WTC11 (cell line): ENCODE results near the gene COX14.

ENCODE experiments used
- FOXK1 ChIP-seq: sonication (generic); formaldehyde crosslinking; IDR thresholded peaks from 2 replicates; pipeline ENCODE4 v1.8.0; 2022; ENCODE audit warnings: mild to moderate bottlenecking, moderate library complexity, missing genetic modification reagents
- PRRX2 ChIP-seq: fragments of 250-450 bp; sonication (Bioruptor Pico); IDR thresholded peaks from 2 replicates; pipeline ENCODE4 v1.8.0; 2021; ENCODE audit warnings: mild to moderate bottlenecking
- SP1 ChIP-seq: sonication (generic); formaldehyde crosslinking; conservative IDR thresholded peaks from 2 replicates; pipeline ENCODE4 v1.8.1; 2022; ENCODE audit warnings: missing genetic modification reagents
- TCF7 ChIP-seq: sonication (generic); formaldehyde crosslinking; IDR thresholded peaks from 2 replicates; pipeline ENCODE4 v1.8.0; 2022; ENCODE audit warnings: mild to moderate bottlenecking, low read depth, missing genetic modification reagents, moderate library complexity
- TEAD4 ChIP-seq: sonication (generic); formaldehyde crosslinking; IDR thresholded peaks from 2 replicates; pipeline ENCODE4 v1.8.0; 2022; ENCODE audit warnings: mild to moderate bottlenecking, missing genetic modification reagents
- ZNF121 ChIP-seq: sonication (generic); formaldehyde crosslinking; IDR thresholded peaks from 2 replicates; pipeline ENCODE4 v1.8.0; 2023; ENCODE audit warnings: missing genetic modification reagents
- TF ChIP-seq, protein P1 (sequence below): fragments of 200-600 bp; IDR thresholded peaks from 2 replicates; pipeline ENCODE4 v1.8.0; 2022; ENCODE audit warnings: antibody characterized with exemption
- TF ChIP-seq, protein P2 (sequence below): sonication (generic); formaldehyde crosslinking; IDR thresholded peaks from 2 replicates; pipeline ENCODE4 v1.8.1; 2023; ENCODE audit warnings: mild to moderate bottlenecking, missing genetic modification reagents
- TF ChIP-seq, protein P3 (sequence below): sonication (generic); formaldehyde crosslinking; IDR thresholded peaks from 2 replicates; pipeline ENCODE4 v1.8.0; 2022; ENCODE audit warnings: mild to moderate bottlenecking, missing genetic modification reagents
- TF ChIP-seq, protein P4 (sequence below): sonication (generic); formaldehyde crosslinking; IDR thresholded peaks from 2 replicates; pipeline ENCODE4 v1.8.0; 2022; ENCODE audit warnings: mild to moderate bottlenecking, missing genetic modification reagents

DNA sequence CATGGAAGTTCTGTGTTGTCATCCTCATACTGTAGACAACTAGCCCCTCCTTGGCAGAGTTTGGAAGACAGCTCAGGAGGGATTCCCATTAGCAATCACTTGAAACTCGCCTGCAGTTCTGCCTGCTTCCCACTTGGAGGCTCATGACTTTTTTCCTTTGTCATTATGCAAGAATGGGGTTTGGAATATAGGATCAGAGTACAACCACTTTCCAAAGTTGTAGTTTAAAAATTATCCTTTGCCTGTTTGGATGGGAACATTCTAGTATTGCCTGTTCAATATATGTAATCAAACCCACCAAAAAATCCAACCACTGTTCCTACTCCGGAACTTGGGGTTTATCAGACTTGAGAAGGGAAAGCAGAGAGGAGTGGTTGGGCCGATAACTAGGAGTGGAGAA, 10.4 kb upstream of the COX14 start:
- TF ChIP-seq, protein P1, sequence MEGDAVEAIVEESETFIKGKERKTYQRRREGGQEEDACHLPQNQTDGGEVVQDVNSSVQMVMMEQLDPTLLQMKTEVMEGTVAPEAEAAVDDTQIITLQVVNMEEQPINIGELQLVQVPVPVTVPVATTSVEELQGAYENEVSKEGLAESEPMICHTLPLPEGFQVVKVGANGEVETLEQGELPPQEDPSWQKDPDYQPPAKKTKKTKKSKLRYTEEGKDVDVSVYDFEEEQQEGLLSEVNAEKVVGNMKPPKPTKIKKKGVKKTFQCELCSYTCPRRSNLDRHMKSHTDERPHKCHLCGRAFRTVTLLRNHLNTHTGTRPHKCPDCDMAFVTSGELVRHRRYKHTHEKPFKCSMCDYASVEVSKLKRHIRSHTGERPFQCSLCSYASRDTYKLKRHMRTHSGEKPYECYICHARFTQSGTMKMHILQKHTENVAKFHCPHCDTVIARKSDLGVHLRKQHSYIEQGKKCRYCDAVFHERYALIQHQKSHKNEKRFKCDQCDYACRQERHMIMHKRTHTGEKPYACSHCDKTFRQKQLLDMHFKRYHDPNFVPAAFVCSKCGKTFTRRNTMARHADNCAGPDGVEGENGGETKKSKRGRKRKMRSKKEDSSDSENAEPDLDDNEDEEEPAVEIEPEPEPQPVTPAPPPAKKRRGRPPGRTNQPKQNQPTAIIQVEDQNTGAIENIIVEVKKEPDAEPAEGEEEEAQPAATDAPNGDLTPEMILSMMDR = peak; percentile 23; the same call in 1 of the 2 replicates
- no peak for TF ChIP-seq TEAD4
- no peak for TF ChIP-seq TCF7
- TF ChIP-seq SP1 (CRISPR knock-in tag) = no peak
- TF ChIP-seq, protein P2, sequence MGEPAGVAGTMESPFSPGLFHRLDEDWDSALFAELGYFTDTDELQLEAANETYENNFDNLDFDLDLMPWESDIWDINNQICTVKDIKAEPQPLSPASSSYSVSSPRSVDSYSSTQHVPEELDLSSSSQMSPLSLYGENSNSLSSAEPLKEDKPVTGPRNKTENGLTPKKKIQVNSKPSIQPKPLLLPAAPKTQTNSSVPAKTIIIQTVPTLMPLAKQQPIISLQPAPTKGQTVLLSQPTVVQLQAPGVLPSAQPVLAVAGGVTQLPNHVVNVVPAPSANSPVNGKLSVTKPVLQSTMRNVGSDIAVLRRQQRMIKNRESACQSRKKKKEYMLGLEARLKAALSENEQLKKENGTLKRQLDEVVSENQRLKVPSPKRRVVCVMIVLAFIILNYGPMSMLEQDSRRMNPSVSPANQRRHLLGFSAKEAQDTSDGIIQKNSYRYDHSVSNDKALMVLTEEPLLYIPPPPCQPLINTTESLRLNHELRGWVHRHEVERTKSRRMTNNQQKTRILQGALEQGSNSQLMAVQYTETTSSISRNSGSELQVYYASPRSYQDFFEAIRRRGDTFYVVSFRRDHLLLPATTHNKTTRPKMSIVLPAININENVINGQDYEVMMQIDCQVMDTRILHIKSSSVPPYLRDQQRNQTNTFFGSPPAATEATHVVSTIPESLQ (CRISPR knock-in tag) = no peak
- TF ChIP-seq FOXK1 (CRISPR knock-in tag) = no peak
- TF ChIP-seq, protein P3, sequence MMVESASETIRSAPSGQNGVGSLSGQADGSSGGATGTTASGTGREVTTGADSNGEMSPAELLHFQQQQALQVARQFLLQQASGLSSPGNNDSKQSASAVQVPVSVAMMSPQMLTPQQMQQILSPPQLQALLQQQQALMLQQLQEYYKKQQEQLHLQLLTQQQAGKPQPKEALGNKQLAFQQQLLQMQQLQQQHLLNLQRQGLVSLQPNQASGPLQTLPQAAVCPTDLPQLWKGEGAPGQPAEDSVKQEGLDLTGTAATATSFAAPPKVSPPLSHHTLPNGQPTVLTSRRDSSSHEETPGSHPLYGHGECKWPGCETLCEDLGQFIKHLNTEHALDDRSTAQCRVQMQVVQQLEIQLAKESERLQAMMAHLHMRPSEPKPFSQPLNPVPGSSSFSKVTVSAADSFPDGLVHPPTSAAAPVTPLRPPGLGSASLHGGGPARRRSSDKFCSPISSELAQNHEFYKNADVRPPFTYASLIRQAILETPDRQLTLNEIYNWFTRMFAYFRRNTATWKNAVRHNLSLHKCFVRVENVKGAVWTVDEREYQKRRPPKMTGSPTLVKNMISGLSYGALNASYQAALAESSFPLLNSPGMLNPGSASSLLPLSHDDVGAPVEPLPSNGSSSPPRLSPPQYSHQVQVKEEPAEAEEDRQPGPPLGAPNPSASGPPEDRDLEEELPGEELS (CRISPR knock-in tag) = no peak
- no peak for TF ChIP-seq ZNF121
- TF ChIP-seq PRRX2 (CRISPR knock-in tag) = no peak
- TF ChIP-seq, protein P4, sequence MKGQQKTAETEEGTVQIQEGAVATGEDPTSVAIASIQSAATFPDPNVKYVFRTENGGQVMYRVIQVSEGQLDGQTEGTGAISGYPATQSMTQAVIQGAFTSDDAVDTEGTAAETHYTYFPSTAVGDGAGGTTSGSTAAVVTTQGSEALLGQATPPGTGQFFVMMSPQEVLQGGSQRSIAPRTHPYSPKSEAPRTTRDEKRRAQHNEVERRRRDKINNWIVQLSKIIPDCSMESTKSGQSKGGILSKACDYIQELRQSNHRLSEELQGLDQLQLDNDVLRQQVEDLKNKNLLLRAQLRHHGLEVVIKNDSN = no peak
